Activated T-cell treated with anti-CD3 and anti-CD28 coated beads for 24 hours (primary cell): ENCODE data around the gene HIP1R.

Source experiments
- DNase-seq: peaks from one replicate; pipeline ENCODE4 v3.0.0-alpha.2; 2020; ENCODE audit warnings: low read depth

HIP1R gene

GRCh38 chr12:122861587-122861970, 26.3 kb downstream of the HIP1R start:
- no peak for DNase-seq

GRCh38 chr12:122862110-122862634, 26.9 kb downstream of the HIP1R start:
- no peak for DNase-seq

GRCh38 chr12:122862872-122863701, 27.8 kb downstream of the HIP1R start:
- no peak for DNase-seq

GRCh38 chr12:122864894-122865253, 29.6 kb downstream of the HIP1R start:
- no peak for DNase-seq

- no peak for DNase-seq
Measured at GRCh38 chr12:122865268-122866231, 30.3 kb downstream of the HIP1R start.

GRCh38 chr12:122866379-122866778, 31.1 kb downstream of the HIP1R start:
- DNase-seq: no peak

GRCh38 chr12:122866950-122867607, 31.8 kb downstream of the HIP1R start:
- DNase-seq: no peak

- no peak for DNase-seq
Measured at GRCh38 chr12:122867691-122868461, 32.6 kb downstream of the HIP1R start.

- no peak for DNase-seq
Measured at GRCh38 chr12:122868471-122869177, 33.4 kb downstream of the HIP1R start.

- no peak for DNase-seq
Measured at GRCh38 chr12:122869207-122869973, 34.1 kb downstream of the HIP1R start.

- no peak for DNase-seq
Measured at GRCh38 chr12:122870163-122870842, 35.0 kb downstream of the HIP1R start.

GRCh38 chr12:122870867-122871664, 35.8 kb downstream of the HIP1R start:
- DNase-seq: no peak

- peak; percentile 48 for DNase-seq
Measured at GRCh38 chr12:122871851-122872780, 36.9 kb downstream of the HIP1R start.

- DNase-seq: no peak
Measured at GRCh38 chr12:122872815-122873361, 37.6 kb downstream of the HIP1R start.

GRCh38 chr12:122873540-122873939, 38.3 kb downstream of the HIP1R start:
- DNase-seq: no peak

- DNase-seq: peak; percentile 41
Measured at GRCh38 chr12:122874081-122874480, 38.8 kb downstream of the HIP1R start.

GRCh38 chr12:122875590-122876220, 40.4 kb downstream of the HIP1R start:
- no peak for DNase-seq
